Sciatic nerve (tissue), 2 donors: ENCODE results near the gene TUT4. TPM values are rescaled to one million over a fixed set of nuclear protein-coding genes. Genes with fewer than 3 reads are reported as not detected.
A peak's percentile ranks its signal among the peaks of the same experiment; 100 is the strongest.
"Not testable (repeated sequence)": the region's sequence is repeated elsewhere in the genome, so short reads cannot be mapped to it uniquely, and the experiment has no call there.

ENCODE experiments used
- ATAC-seq: fragments of 200-7000 bp; cut with Tn5 transposase; one replicate; pipeline ENCODE4 v1.9.1; 2020; ENCODE audit warnings: mild to moderate bottlenecking, moderate library complexity
- DNase-seq: peaks from one replicate; pipeline ENCODE4 v3.0.0-alpha.2; 2020; ENCODE audit warnings: low spot score
- intact Hi-C: fragments of 100-400 bp; cut with DNase I; formaldehyde crosslinking; loops from one replicate; pipeline ENCODE4 v1.14.2; 2022
- total RNA-seq: library from RNA; stranded (reverse); fragmentation: NEBNext Ultra II Directional; extraction: Animal tissue kit (Norgen Biotek cat#: 25700); gene quantifications from one replicate; pipeline ENCODE4 v1.2.1, GENCODE V29; 2021
- donor health status: DM: no; HTN: no; CAD: no.
- donor health status: DM: no; HTN: no; CAD: no.

Gene TUT4
- total RNA-seq, 1 donor from 2014 or later = 87.3 TPM

- DNase-seq (no peak), ATAC-seq (no peak)
- intact Hi-C loops = no loop called here
These were observed 26.5 kb upstream of the TUT4 start for GRCh38 chr1:52579415-52579814.

DNA sequence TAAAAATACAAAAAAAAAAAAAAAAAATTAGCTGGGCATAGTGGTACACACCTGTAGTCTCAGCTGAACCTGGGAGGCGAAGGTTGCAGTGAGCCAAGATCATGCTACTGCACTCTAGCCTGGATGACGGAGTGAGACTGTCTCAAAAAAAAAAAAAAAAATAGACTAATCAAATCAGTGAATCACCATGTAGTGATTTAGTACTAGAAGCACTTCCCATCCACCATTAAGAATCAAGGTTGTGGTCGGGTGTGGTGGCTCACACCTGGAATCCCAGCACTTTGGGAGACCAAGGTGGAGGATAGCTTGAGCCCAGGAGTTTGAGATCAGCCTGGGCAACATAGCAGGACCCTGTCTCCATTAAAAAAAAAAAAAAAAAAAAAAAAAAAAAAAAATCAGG is 25.2 kb upstream of the TUT4 start:
- ATAC-seq, intact Hi-C loops, DNase-seq: not testable (repeated sequence)

GRCh38 chr1:52576074-52576473 is 23.2 kb upstream of the TUT4 start:
- ATAC-seq (no peak), DNase-seq (no peak)
- intact Hi-C loops = no loop called here

DNA sequence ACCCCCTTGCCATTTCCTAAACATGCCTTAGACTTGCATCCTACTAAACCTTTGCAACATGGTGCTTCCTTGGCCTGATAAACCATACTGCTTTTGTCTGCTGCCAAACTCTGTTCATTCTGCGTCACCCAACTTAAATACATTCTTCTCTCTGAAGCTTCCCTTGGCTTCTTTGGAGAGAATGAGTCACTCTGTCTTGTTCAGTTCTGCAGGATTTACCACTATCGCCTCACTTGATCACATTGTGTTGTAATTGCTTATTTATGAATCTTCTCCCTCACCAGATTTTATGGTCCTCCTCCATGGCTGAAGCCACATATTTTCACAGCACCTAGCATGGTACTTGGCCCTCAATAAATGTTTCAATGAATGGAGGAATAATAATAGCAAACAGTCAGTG is 21.7 kb upstream of the TUT4 start:
- no peak for DNase-seq
- no peak for ATAC-seq
- intact Hi-C loops = no loop called here

DNA sequence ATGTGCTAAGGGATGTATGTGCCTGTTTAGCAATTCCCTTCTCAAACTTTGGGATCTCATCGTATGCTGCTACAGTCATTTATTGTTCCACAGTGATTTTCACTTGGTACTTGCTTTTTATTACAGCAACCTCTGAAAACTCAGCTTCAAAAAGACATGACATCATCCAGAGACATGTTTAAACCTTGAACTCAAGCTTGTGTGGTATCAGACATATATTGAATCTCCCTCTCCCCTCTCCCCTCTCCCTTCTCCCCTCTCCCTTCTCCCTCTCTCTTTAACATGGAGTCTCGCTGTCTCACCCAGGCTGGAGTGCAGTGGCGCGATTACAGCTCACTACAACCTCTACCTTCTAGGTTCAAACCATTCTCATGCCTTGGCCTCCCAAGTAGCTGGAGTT is 19.5 kb upstream of the TUT4 start:
- no peak for DNase-seq
- intact Hi-C loops = no loop called here
- ATAC-seq = no peak

DNA sequence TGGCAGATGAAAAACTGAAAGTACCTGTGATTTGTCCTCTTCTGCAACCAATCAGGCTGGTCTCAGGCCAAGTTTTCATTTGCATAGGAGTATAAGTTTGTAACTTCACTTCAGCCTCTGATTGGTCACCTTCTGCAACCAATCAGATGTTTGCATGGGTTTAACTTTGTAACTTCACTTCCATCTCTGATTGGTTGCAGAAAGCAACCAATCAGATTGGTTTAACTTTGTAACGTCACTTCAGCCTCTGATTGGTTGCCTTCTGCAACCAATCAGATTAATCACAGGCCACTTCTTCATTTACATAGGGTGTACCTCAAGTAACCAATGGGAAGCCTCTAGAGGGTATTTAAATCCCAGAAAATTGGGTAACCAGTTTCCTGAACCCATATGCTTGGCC is 18.9 kb upstream of the TUT4 start:
- ATAC-seq (no peak), DNase-seq (no peak)
- intact Hi-C loops = no loop called here

- no peak for ATAC-seq
- intact Hi-C loops = no loop called here
These were observed 16.7 kb upstream of the TUT4 start for GRCh38 chr1:52569449-52570210.

GRCh38 chr1:52567943-52568342 is 15.1 kb upstream of the TUT4 start:
- intact Hi-C loops = no loop called here
- ATAC-seq = peak; percentile 56
- no peak for DNase-seq

More at GRCh38 chr1:52569449-52570210, 16.7 kb upstream of the TUT4 start:
- no peak for DNase-seq

- DNase-seq = no peak
- no peak for ATAC-seq
- intact Hi-C loops = no loop called here
These were observed 9.9 kb upstream of the TUT4 start for GRCh38 chr1:52562766-52563165.

DNA sequence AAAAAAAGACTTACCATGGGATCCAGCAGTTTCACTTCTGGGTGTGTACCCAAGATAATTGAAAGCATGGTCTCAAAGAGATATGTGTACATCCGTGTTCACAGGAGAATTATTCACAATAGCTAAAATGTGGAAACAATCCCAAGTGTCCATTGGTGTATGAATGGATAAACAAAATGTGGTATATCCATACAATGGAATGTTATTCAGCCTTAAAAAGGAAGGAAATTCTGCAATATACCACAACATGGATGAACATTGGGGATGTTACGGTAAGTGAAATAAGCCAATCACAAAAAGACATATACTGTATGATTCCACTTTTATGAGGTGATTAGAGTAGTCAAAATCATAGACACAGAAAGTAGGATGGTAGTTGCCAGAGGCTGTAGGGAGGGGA is 7.0 kb upstream of the TUT4 start:
- intact Hi-C loops = no loop called here
- no peak for DNase-seq
- ATAC-seq = no peak

DNA sequence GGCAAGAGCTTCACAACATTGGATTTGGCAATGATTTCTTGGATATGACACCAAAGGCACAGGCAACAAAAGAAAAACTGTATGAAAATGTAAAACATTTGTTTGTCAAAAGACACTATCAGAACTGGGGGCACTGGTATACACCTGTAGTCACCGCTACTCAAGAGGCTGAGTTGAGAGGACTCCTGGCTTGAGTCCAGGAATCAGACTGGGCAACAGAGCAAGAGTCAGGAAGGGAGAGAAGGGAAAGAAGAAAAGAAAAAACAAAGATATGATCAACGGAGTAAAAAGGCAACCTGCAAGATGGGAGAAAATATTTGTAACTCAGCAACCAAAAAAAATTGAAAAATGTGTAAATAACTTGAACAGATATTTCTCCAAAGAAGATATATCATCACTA is 6.0 kb upstream of the TUT4 start:
- intact Hi-C loops = no loop called here
- DNase-seq (no peak), ATAC-seq (no peak)

DNA sequence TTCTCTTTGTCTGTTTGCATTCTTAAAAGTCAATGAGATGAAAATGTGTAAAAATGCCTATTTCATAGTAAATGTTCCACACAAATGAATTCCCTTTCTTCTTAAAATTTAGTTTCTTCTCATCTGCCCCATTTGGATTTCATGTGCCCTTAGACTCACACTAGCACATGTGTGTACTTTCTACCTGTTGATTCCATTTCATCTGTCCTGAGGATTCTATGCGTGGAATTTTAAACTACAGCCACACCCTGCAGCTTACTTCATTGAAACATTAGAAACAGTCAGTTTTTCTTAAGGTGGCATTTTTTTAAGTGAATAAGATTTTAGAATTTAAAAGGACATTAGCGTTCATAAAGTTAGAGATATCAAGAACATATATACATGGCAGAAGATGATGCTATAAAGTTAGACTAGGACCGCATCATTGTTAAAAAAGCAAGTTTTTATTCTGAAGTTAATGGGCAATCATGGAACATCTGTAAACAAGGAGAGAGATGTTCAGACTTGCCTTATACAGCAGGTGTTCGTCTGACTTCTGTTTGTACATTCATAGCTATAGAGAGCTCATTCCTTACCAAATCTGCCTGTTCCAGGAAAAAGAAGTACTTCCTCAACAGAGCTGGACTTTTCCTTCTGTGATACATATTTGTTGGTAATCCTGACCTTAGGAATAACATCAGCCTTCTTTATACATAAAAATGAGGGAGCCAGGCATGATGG is 3.9 kb upstream of the TUT4 start:
- ATAC-seq = no peak
- no peak for DNase-seq
- intact Hi-C loops = no loop called here

DNA sequence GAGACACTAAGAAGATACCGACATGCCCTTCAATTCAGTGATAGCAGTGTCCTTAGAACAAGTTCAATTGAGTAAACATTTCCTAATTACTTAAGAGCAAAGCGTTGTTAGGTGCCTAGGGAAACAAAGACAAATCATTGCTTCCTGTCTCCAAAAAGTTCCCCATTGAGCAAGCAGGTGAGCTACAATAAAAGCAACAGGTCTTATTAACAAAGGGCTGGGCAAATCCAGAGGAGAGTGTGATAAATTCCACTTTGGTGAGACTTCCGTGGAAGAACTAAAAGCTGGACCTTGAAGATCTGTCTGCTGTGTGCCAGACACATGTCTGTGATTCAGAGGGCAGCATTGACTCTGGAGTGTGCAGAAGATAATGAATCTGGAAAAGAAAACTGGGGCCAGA is 1.9 kb upstream of the TUT4 start:
- ATAC-seq (no peak), DNase-seq (no peak)
- intact Hi-C loops = no loop called here

DNA sequence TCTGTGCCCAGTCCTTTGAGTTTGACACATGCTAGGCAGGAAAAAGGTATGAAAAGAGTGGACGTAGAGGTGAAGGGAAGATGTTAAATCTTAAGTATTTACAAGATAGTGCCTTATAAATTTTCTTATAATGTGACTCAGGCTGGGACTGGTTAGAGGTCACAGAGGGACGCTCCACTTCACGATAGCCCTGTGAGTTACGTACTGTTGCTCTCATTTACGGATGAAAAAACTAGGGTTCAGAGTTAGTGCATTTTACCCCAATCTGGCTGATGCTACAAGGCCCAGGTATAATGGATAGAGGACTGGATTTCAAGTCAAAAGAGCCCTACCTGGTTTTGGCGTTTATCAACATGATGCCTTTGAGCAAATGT is 1.4 kb upstream of the TUT4 start:
- intact Hi-C loops = no loop called here
- no peak for DNase-seq
- no peak for ATAC-seq

DNA sequence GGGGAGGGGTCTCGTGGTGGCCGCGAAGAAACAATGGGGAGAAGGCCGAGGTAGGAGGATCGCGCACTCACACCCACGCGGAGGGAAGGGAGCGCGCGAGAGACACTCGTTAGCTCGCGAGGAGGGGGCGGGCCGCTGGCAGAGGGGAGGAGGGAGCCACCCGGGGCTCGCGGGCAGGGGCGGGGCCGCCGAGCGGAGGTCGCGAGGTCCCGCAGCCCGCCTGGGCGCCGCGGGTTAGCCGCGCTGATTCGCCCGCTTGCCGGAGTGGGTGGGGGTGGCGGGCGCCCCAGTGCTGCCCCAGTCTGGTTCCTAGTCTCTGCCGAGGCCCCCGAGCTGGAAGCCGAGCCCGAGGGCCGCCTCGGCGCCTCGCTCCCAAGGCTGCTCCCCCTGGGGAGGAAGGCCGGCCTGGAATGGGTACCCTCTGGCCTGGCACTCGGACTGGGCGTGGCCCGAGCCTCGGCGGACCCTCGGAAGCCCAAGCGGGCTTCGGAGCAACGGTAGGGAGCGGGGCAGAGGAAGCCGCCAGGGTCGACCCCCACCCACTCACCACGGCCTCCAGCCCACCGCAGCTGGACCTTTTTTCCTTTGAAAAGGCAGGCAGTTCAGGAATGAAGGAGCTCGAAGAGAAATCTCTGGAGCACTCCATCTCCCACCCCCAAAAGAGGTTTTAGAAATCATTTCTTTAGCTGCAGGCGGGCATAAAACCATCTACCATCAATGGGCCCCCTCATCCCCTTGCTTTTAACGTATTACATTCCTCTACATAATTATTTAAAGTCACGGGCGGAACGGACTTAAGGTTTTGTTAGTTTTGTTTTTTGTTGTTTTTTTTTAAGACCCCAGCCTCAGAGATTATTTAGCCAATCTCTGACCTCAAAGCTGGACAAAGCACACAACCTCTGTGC is 722 bp upstream of the TUT4 start:
- intact Hi-C loops = no loop called here
- peak; percentile 96 for ATAC-seq
- DNase-seq = peak; percentile 92

GRCh38 chr1:52552236-52552504 is 722 bp downstream of the TUT4 start:
- DNase-seq (no peak), ATAC-seq (peak; percentile 65)
- intact Hi-C loops = no loop called here

GRCh38 chr1:52551507-52552235 is 1.2 kb downstream of the TUT4 start:
- DNase-seq (no peak), ATAC-seq (no peak)
- intact Hi-C loops = no loop called here

DNA sequence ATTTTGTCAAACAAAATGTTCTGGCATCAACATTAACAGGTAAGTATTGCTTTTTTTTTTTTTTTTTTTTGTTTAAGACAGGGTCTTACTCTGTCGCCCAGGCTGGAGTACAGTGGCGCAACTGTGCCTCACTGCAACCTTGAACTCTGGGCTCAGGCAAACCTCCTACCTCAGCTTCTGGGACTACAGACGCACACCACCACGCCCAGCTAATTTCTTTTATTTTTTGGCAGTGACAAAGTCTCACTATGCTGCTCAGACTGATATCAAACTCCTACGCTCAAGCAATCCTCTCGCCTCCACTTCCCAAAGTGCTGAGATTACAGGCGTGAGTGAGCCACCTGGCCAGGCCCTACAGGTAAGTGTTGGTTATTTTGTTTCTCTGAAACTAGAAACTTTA is 2.4 kb downstream of the TUT4 start:
- intact Hi-C loops = no loop called here
- DNase-seq = no peak
- ATAC-seq = no peak

GRCh38 chr1:52549267-52549666 is 3.6 kb downstream of the TUT4 start:
- ATAC-seq (no peak), DNase-seq (no peak)
- intact Hi-C loops = no loop called here
